ENCODE data around the gene SDR39U1. TPM values are rescaled to one million over a fixed set of nuclear protein-coding genes. Genes with fewer than 3 reads are reported as not detected.

The SDR39U1 gene
- total RNA-seq, 1 donor from 2014 or later: 61.6 TPM

- Histone ChIP-seq H3K27ac (no peak overlapping the region), H3K4me1 (peaks cover 36% of the 10 kb centered on the region), H3K9me3 (no peaks in the 10 kb centered on the region), H3K4me3 (no peak overlapping the region), H3K36me3 (peaks cover 66% of the 10 kb centered on the region), H3K27me3 (no peaks in the 10 kb centered on the region)
- TF ChIP-seq, protein P1, sequence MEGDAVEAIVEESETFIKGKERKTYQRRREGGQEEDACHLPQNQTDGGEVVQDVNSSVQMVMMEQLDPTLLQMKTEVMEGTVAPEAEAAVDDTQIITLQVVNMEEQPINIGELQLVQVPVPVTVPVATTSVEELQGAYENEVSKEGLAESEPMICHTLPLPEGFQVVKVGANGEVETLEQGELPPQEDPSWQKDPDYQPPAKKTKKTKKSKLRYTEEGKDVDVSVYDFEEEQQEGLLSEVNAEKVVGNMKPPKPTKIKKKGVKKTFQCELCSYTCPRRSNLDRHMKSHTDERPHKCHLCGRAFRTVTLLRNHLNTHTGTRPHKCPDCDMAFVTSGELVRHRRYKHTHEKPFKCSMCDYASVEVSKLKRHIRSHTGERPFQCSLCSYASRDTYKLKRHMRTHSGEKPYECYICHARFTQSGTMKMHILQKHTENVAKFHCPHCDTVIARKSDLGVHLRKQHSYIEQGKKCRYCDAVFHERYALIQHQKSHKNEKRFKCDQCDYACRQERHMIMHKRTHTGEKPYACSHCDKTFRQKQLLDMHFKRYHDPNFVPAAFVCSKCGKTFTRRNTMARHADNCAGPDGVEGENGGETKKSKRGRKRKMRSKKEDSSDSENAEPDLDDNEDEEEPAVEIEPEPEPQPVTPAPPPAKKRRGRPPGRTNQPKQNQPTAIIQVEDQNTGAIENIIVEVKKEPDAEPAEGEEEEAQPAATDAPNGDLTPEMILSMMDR (IDR thresholded peaks at IDR 0.05): no peak
- ATAC-seq: no peak
- DNase-seq: no peak
- intact Hi-C loops (cut with DNase I): no loop called here
Observed at GRCh38 chr14:24439257-24439656, 3.3 kb downstream of the SDR39U1 start.

GRCh38 chr14:24438223-24439097 is 4.1 kb downstream of the SDR39U1 start:
- ATAC-seq (no peak), DNase-seq (no peak)
- TF ChIP-seq, protein P1 (IDR thresholded peaks at IDR 0.05): no peak
- no peaks in the 10 kb centered on the region for H3K27me3 ChIP-seq
- H3K4me3 ChIP-seq: no peak overlapping the region
- no peaks in the 10 kb centered on the region for H3K9me3 ChIP-seq
- H3K27ac ChIP-seq: no peak overlapping the region
- intact Hi-C loops (cut with DNase I): no loop called here
- H3K4me1 ChIP-seq: peaks cover 34% of the 10 kb centered on the region
- H3K36me3 ChIP-seq: peaks cover 74% of the 10 kb centered on the region

- Histone ChIP-seq H3K4me1 (peaks cover 33% of the 10 kb centered on the region), H3K27ac (peak overlapping the region; percentile 65), H3K9me3 (no peaks in the 10 kb centered on the region), H3K27me3 (no peaks in the 10 kb centered on the region), H3K36me3 (peaks cover 81% of the 10 kb centered on the region), H3K4me3 (no peak overlapping the region)
- ATAC-seq: no peak
- intact Hi-C loops (cut with DNase I): no loop called here
- no peak for DNase-seq
- TF ChIP-seq, protein P1 (IDR thresholded peaks at IDR 0.05): no peak
Observed at GRCh38 chr14:24437736-24438067, 4.9 kb downstream of the SDR39U1 start.

DNA sequence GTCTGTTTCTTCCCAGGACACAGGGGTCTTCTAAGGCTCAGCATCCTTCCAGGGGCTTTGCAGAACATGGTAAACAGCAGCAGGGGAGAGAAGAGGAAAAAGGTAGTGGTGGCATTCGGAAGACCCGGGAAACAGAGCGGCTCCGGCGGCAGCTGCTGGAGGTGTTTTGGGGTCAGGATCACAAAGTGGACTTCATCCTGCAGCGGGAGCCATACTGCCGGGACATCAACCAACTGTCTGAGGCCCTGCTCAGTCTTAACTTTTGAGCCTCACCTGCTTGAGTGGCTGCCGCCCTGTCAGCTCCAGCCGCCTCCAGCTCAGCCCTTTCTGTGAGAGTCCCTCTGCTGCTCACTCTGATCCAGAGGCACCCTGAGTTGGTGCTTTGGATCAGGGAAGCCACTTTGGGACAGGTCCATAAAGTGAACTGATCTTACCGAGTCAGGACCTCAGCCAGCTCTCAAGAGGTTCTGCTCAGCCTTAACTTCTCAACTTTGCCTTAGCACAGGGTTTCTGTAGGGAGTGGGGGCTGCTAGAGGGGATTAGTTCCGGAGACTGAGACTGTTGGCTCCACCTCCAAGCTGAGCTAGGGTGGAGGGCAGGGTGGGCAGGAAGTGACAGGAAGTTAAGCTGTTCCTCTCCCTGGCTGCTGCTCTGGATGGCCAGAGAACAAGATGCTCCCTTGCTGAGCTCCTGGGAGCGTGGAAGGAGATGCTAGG is 5.4 kb downstream of the SDR39U1 start:
- DNase-seq (no peak), ATAC-seq (no peak)
- no peaks in the 10 kb centered on the region for H3K9me3 ChIP-seq
- intact Hi-C loops (cut with DNase I): no loop called here
- H3K27me3 ChIP-seq: no peaks in the 10 kb centered on the region
- peaks cover 38% of the 10 kb centered on the region for H3K4me1 ChIP-seq
- no peak overlapping the region for H3K4me3 ChIP-seq
- H3K36me3 ChIP-seq: peaks cover 86% of the 10 kb centered on the region
- H3K27ac ChIP-seq: peak overlapping the region; percentile 65
- TF ChIP-seq, protein P1 (IDR thresholded peaks at IDR 0.05): no peak

DNA sequence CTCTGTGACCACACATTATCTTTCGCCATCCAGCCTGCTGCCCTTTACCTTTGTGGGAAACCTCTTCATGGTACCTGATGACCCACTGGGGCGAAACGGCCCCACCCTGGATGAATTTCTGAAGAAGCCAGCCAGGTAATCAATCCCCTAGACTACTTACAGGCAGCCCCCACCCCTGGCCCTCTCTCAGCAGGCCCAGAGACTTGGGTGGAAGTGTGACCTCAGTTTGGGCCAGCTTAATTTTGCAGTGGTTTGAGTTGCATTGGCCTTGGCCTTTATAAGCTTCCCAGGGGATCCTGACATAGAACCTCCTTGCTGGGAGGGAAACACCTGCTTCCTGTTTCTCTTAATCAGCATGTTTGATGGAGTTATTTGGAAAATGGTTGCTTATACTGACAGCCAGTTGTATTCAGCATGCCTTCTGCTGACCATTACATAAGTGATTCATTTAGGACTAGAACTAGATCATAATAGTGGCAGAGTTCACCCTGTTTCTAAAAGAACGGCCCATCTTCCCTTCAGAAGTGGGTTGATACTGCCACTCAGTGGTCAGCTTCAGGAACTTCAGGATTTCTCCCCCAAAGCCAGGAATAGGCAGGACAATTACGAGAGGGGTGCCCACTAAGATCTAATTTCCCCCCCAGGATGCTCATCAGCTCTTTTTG is 6.1 kb downstream of the SDR39U1 start:
- TF ChIP-seq, protein P1 (IDR thresholded peaks at IDR 0.05): peak; percentile 81
- Histone ChIP-seq H3K4me3 (no peak overlapping the region), H3K36me3 (peaks cover 90% of the 10 kb centered on the region), H3K27me3 (no peaks in the 10 kb centered on the region), H3K9me3 (no peaks in the 10 kb centered on the region), H3K27ac (peak overlapping the region; percentile 24), H3K4me1 (peaks cover 42% of the 10 kb centered on the region)
- no peak for DNase-seq
- ATAC-seq: peak; percentile 67
- intact Hi-C loops (cut with DNase I): no loop called here
